GM19035 (cell line): ENCODE results near the gene CLCN2.

ENCODE experiments used
- ATAC-seq: cut with Tn5 transposase; IDR thresholded peaks from one replicate; pipeline ENCODE4 v1.9.1; 2021; ENCODE audit not compliant: unreplicated experiment

CLCN2 gene

GRCh38 chr3:184361532-184361931 is at the start of gene CLCN2, which contains the start of gene POLR2H:
Gene CLCN2 (minus strand): TSS chr3:184361605. CDS start chr3:184361479, 126 bp downstream.
Gene POLR2H (plus strand): TSS chr3:184361710. CDS start chr3:184363493, 1,783 bp downstream.
- ATAC-seq: peak; percentile 32

- no peak for ATAC-seq
Measured at GRCh38 chr3:184409946-184410500, 48.6 kb upstream of the CLCN2 start.

- no peak for ATAC-seq
Measured at GRCh38 chr3:184409331-184409926, 48.0 kb upstream of the CLCN2 start.

- ATAC-seq: no peak
Measured at GRCh38 chr3:184405075-184406030, 43.9 kb upstream of the CLCN2 start.

GRCh38 chr3:184399410-184399809 is 38.0 kb upstream of the CLCN2 start:
- no peak for ATAC-seq

GRCh38 chr3:184395320-184395660 is 33.9 kb upstream of the CLCN2 start:
- ATAC-seq: no peak

- no peak for ATAC-seq
Measured at GRCh38 chr3:184391266-184391665, 29.9 kb upstream of the CLCN2 start.

GRCh38 chr3:184389935-184390528 is 28.6 kb upstream of the CLCN2 start:
- no peak for ATAC-seq

GRCh38 chr3:184389384-184389783 is 28.0 kb upstream of the CLCN2 start:
- ATAC-seq: no peak

- ATAC-seq: no peak
Measured at GRCh38 chr3:184388936-184389230, 27.5 kb upstream of the CLCN2 start.

- ATAC-seq: no peak
Measured at GRCh38 chr3:184388164-184388935, 26.9 kb upstream of the CLCN2 start.

- ATAC-seq: no peak
Measured at GRCh38 chr3:184387174-184387714, 25.8 kb upstream of the CLCN2 start.

- no peak for ATAC-seq
Measured at GRCh38 chr3:184386047-184386806, 24.8 kb upstream of the CLCN2 start.

GRCh38 chr3:184384856-184385422 is 23.5 kb upstream of the CLCN2 start:
- ATAC-seq: no peak

- ATAC-seq: no peak
Measured at GRCh38 chr3:184384342-184384741, 22.9 kb upstream of the CLCN2 start.

- ATAC-seq: no peak
Measured at GRCh38 chr3:184383033-184383740, 21.8 kb upstream of the CLCN2 start.

- no peak for ATAC-seq
Measured at GRCh38 chr3:184382326-184383032, 21.1 kb upstream of the CLCN2 start.
